ENCODE results near the gene GPAT3. TPM values are rescaled to one million over a fixed set of nuclear protein-coding genes. Genes with fewer than 3 reads are reported as not detected.
A peak's percentile ranks its signal among the peaks of the same experiment; 100 is the strongest.
"Not testable (repeated sequence)": the region's sequence is repeated elsewhere in the genome, so short reads cannot be mapped to it uniquely, and the experiment has no call there.

GPAT3 gene
- total RNA-seq, 1 experiment from 2014 or later, result 24.5 TPM

GRCh38 chr4:83604321-83604720 is 68.4 kb downstream of the GPAT3 start:
- no peak for DNase-seq (ENCODE audit: low read depth)

DNA sequence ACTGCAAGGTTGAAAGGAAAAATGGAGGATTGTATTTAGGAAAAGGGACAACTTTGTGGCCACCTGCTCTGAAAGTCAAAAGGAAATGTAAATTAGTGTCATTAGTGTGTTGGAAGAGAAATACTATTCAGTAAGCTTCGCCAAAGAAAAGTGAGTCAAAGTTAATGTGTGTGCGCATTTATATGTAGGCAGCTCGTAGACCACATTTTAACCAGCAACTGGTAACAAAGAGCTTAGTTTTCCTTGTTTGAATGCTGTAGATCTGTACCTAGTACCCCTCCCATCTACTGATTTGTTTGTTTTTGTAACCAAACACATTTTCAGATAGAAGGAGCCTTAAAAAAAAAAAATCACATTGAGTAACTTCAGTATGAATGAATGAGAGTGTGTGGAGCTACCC is 69.3 kb downstream of the GPAT3 start:
- no peak for DNase-seq (ENCODE audit: low read depth)

DNA sequence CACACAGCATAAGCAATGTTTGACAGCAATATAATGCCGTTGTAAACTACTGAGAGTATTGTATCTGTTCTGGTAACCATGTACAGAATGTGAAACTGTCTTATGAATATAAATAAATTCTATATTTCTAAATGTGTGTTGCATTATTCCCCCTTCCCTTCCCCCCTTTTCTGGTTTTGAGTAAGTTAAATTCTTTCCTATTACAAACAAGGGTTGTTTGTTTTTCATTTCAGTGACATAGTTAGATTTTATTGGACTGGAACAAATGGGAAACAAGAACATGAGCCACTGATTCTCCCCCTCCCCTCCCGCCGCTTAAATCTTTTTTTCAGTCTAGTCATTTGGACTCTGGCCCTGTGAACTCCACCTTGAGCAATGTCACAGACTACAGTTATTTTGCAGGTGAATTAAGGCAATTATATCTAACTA is 69.8 kb downstream of the GPAT3 start:
- no peak for DNase-seq (ENCODE audit: low read depth)

DNA sequence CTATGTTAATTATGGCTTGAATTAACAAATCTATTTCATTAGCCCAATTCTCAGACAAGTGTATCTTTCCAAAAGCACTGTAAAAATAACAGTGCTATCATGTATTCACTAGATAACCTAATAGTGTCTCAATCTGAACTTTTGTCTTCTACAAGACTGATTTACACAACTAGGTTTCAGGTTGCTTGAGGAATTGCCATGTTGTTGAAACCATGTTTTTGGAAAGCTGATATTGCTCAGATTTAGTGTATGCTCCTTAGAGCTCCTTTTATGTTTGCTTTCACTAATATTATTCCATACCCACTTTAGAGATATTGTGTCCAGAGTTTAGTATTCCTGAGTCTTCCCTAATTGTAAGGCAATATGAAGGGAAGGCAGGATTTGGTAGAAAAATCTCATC is 70.6 kb downstream of the GPAT3 start:
- DNase-seq (ENCODE audit: low read depth), result no peak

- DNase-seq (ENCODE audit: low read depth), result no peak
These were observed 71.0 kb downstream of the GPAT3 start for GRCh38 chr4:83606898-83607297.

DNA sequence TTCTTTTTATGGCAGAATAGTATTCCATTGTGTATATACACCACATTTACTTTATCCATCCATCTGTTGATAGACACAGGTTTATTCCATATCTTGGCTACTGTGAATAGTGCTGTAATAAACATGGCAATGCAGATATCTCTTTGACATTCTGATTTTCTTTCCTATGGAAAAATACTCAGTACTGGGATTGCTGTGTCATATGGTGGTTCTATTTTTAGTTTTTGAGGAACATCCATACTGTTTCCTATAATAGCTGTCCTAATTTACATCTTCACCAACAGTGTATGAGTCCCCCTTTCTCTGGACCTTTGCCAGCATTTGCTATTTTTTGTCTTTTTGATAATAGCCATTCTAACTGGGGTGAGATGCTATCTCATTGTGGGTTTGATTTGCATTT is 73.5 kb downstream of the GPAT3 start:
- no peak for DNase-seq (ENCODE audit: low read depth)

DNA sequence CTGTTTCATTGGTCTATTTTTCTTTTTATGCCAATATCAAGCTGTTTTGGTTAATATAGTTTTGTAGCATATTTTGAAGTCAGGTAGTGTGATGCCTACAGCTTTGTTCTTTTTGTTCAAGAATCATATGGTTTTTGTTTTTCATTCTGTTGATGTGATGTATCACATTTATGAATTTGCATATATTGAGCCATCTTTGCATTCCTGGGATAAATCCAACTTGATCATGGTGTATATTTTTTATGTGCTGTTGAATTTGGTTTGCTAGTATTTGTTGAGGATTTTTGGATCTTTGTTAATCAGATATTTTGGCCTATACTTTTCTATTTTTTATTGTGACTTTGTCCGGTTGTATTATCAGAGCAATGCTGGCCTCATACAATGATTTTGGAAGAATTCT is 74.8 kb downstream of the GPAT3 start:
- no peak for DNase-seq (ENCODE audit: low read depth)

- DNase-seq (ENCODE audit: low read depth), result no peak
These were observed 77.1 kb downstream of the GPAT3 start for GRCh38 chr4:83613023-83613422.

DNA sequence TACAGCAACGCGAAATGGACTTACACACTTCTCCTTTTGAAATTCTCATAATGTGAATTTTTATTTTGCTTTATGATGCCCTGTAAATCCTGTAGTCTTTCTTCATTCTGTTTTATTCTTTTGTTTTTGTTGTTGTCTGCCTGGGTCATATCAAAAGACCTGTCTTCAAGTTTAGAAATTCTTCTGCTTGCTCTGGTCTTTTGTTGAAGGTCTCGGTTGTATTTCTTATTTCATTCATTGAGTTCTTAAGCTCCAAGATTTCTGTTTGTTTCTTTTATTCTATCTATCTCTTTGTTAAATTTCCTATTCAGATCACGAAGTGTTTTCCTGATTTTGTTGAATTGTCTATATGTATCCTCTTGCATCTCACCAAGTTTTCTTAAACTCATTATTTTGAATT is 78.1 kb downstream of the GPAT3 start:
- DNase-seq (ENCODE audit: low read depth), result no peak

- no peak for DNase-seq (ENCODE audit: low read depth)
These were observed 80.3 kb downstream of the GPAT3 start for GRCh38 chr4:83616252-83616651.

- DNase-seq (ENCODE audit: low read depth), result no peak
These were observed 81.6 kb downstream of the GPAT3 start for GRCh38 chr4:83617371-83618035.

- peak; percentile 74 for DNase-seq (ENCODE audit: low read depth)
These were observed 82.5 kb downstream of the GPAT3 start for GRCh38 chr4:83618431-83618830.

GRCh38 chr4:83618991-83619645 is 83.2 kb downstream of the GPAT3 start:
- DNase-seq (ENCODE audit: low read depth), result peak; percentile 76

- DNase-seq (ENCODE audit: low read depth), result not testable (repeated sequence)
These were observed 86.2 kb downstream of the GPAT3 start for GRCh38 chr4:83622127-83622526.

GRCh38 chr4:83625821-83626220 is 89.9 kb downstream of the GPAT3 start:
- DNase-seq (ENCODE audit: low read depth), result no peak

DNA sequence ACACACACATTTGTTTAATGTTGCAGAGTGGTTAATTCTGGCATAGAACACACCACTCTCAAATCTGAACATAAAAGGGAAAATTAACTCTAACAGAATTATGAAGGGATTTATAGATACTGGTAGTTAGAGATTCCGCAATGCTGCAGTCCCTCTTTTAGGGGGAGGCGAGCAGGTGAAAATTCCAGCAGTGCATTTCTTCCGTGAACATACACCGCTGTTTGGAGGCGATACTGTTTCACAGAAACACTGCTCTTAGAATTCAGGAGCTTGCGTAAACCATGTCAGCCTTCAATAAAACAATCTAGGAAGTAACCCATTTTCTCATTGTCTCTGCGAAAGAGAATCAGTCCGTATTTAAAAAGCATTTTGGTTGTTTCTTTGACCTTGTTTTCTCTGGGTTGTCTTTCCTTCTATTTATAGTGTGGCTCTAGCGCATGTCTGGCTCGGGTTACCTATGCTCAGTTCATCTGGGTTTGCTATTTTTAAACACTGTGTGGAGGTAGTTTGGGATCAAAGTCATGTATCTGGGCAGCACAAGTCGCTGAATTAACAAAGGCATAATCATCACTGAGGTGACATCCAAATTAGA is 90.4 kb downstream of the GPAT3 start:
- DNase-seq (ENCODE audit: low read depth), result no peak

DNA sequence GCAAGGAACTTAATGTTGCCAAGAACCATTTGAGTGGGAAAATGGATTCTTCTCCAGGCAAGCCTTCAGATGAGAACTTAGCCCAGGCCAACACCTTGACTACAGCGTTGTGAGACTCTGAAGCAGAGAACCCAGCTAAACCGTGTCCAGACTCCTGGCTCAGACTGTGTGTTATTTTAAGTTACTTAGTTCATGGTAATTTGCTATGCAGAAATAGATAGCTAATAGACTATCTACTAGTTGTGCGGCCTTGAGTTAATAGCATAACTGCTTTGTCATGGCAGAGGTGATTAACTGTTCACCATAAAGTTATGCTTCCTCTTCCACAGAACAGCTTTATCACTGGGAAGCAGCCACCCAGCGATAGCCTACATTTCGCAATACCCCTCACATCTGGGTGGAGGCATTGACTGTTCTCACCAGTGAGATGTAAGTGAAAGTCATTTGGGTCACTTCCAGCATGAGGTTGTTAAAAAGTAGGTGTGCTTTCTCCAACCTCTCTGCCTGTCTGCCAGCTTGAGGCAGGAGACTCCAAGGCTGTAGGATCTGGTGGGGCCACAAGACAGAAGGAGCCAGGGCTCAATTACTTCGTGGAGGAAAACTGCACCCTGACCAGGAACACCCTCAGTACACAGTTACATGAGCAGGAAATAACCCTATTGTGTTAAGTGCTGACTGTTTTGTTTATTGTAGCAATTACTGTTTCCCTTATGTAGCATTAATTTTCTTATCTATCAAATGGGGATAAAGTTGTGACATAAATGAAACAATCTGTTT is 94.2 kb downstream of the GPAT3 start:
- peak; percentile 71 for DNase-seq (ENCODE audit: low read depth)

DNA sequence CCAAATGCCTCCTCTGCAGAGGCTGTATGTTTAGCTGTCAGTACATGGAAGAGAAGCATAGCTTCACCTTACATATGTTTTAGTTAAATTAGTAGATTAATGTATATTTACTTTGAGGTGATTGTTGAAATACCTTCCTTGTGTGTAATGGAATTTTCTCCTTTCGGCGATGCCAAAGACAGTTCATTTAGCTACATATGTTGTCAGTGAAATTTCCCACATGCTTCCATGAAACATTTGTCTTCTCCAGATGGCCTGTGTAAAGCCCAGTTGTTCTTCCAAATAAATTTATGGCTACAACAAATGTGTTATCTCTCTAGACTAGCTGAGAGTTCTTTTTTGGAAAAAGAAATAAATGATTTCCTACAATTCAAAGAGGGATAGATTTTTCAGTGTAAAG is 95.2 kb downstream of the GPAT3 start:
- no peak for DNase-seq (ENCODE audit: low read depth)

GRCh38 chr4:83636930-83637329 is 101.0 kb downstream of the GPAT3 start:
- no peak for DNase-seq (ENCODE audit: low read depth)

- peak; percentile 68 for DNase-seq (ENCODE audit: low read depth)
These were observed 104.1 kb downstream of the GPAT3 start for GRCh38 chr4:83639849-83640493.

GRCh38 chr4:83643036-83643435 is 107.1 kb downstream of the GPAT3 start:
- DNase-seq (ENCODE audit: low read depth), result no peak
